Measurements from ENCODE around the gene CUX1. TPM values are rescaled to one million over a fixed set of nuclear protein-coding genes. Genes with fewer than 3 reads are reported as not detected.

The CUX1 gene
- total RNA-seq, 1 experiment from 2014 or later = 92.4 TPM

DNA sequence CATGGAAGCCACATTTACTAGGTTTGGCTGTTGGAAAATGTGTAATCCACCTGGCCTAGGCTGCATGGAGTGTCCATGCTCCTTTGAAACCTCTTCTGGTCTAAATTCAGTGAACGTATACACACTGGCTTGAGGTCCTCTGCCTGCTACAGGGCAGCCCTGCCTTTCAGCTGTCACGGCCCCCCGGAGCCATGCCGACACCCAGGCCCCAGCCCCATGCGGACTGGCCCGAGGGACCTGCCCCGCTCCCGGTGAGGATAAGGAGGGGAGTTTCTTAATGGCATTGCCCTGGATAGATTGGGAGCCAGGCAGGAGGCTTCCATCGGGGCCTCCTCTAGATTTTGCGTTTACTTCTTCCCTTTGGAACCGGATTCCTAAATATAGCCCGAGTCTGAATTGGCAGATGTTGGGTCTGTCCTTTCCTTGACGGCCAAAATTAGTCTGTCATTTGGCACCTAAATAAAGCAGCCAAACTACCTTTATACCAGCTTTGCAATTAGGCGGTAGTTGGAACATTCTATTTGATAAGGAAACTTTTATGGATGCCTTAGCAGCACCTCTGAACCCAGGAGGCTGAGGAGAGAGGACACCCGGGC is 397.1 kb downstream of the CUX1 start:
- Histone ChIP-seq H3K9me3 (ENCODE audit: low read length) (no peaks in the 10 kb centered on the region), H3K4me3 (ENCODE audit: low read length) (peak overlapping the region; percentile 55), H3K9ac (ENCODE audit: low read length) (peak overlapping the region; percentile 68), H3K27ac (ENCODE audit: low read length) (peak overlapping the region; percentile 97), H3K4me2 (ENCODE audit: low read depth, low read length, poor library complexity, severe bottlenecking) (peak overlapping the region; percentile 79), H3K9me2 (replicated peaks; ENCODE audit: insufficient read depth, low read length) (no peaks in the 10 kb centered on the region), H3K27me3 (ENCODE audit: low read length) (no peaks in the 10 kb centered on the region), H3K4me1 (ENCODE audit: low read length) (peaks cover 52% of the 10 kb centered on the region), H3K79me2 (ENCODE audit: low read length) (peaks cover 27% of the 10 kb centered on the region), H4K20me1 (ENCODE audit: insufficient read depth, low read depth, low read length) (no peaks in the 10 kb centered on the region), H3K36me3 (ENCODE audit: insufficient read depth, low read length) (peaks cover 11% of the 10 kb centered on the region; the same call in 1 of the 2 replicates), H2AFZ (ENCODE audit: low read length) (no peak overlapping the region)
- peak; percentile 55 for DNase-seq

DNA sequence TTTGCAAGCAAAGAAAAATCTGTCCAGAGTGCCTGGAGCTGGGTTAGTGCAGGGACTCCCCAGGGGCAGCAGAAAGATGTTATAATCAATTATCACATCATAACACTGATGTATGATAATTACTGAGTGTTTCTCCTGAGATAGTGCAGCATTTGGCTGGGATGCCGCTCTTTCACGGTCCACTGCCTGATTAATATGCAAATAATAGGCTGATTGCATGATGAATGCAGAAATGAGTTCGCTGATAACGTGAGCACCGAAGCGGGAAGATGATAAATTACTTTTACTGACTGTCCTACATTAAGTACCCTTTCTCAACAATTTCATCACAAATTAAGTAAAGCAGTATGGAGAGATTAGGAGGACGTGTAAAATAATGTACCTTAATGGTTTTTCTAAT is 397.8 kb downstream of the CUX1 start:
- H4K20me1 ChIP-seq (ENCODE audit: insufficient read depth, low read depth, low read length) = no peaks in the 10 kb centered on the region
- peak overlapping the region; percentile 55; the same call in 1 of the 2 replicates for H3K4me3 ChIP-seq (ENCODE audit: low read length)
- peak; percentile 94 for DNase-seq
- H3K36me3 ChIP-seq (ENCODE audit: insufficient read depth, low read length) = peaks cover 10% of the 10 kb centered on the region; the same call in 1 of the 2 replicates
- H3K27ac ChIP-seq (ENCODE audit: low read length) = peak overlapping the region; percentile 97
- H3K27me3 ChIP-seq (ENCODE audit: low read length) = no peaks in the 10 kb centered on the region
- H3K9me2 ChIP-seq (replicated peaks; ENCODE audit: insufficient read depth, low read length) = no peaks in the 10 kb centered on the region
- no peak overlapping the region for H2AFZ ChIP-seq (ENCODE audit: low read length)
- peak overlapping the region; percentile 68 for H3K9ac ChIP-seq (ENCODE audit: low read length)
- peaks cover 30% of the 10 kb centered on the region for H3K79me2 ChIP-seq (ENCODE audit: low read length)
- no peaks in the 10 kb centered on the region for H3K9me3 ChIP-seq (ENCODE audit: low read length)
- H3K4me1 ChIP-seq (ENCODE audit: low read length) = peaks cover 59% of the 10 kb centered on the region
- H3K4me2 ChIP-seq (ENCODE audit: low read depth, low read length, poor library complexity, severe bottlenecking) = peak overlapping the region; percentile 79

DNA sequence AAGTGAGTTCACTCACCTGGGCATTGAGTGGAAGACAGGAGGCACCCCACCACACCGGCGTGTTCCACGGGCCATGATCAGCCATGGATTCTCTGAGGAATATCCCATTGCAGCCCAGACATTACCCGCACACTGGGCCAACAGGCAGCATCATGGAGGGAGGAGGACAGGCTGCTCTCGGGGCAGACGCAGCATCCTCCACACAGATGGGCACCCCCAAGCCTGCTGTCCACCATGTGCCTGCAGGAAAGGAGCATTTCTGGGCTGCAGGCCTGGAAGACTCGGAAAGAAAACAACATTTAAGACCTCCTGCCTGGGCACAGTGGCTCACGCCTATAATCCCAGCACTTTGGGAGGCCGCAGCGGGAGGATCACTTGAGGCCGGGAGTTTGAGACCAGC is 398.3 kb downstream of the CUX1 start:
- Histone ChIP-seq H3K9ac (ENCODE audit: low read length) (peak overlapping the region; percentile 62), H3K79me2 (ENCODE audit: low read length) (peaks cover 30% of the 10 kb centered on the region), H3K4me1 (ENCODE audit: low read length) (peaks cover 64% of the 10 kb centered on the region), H3K4me3 (ENCODE audit: low read length) (peak overlapping the region; percentile 39; the same call in 1 of the 2 replicates), H3K9me3 (ENCODE audit: low read length) (no peaks in the 10 kb centered on the region), H4K20me1 (ENCODE audit: insufficient read depth, low read depth, low read length) (no peaks in the 10 kb centered on the region), H3K27ac (ENCODE audit: low read length) (peak overlapping the region; percentile 97), H3K9me2 (replicated peaks; ENCODE audit: insufficient read depth, low read length) (no peaks in the 10 kb centered on the region), H3K36me3 (ENCODE audit: insufficient read depth, low read length) (peaks cover 6% of the 10 kb centered on the region; the same call in 1 of the 2 replicates), H2AFZ (ENCODE audit: low read length) (no peak overlapping the region), H3K27me3 (ENCODE audit: low read length) (no peaks in the 10 kb centered on the region), H3K4me2 (ENCODE audit: low read depth, low read length, poor library complexity, severe bottlenecking) (peak overlapping the region; percentile 79)
- DNase-seq = no peak

DNA sequence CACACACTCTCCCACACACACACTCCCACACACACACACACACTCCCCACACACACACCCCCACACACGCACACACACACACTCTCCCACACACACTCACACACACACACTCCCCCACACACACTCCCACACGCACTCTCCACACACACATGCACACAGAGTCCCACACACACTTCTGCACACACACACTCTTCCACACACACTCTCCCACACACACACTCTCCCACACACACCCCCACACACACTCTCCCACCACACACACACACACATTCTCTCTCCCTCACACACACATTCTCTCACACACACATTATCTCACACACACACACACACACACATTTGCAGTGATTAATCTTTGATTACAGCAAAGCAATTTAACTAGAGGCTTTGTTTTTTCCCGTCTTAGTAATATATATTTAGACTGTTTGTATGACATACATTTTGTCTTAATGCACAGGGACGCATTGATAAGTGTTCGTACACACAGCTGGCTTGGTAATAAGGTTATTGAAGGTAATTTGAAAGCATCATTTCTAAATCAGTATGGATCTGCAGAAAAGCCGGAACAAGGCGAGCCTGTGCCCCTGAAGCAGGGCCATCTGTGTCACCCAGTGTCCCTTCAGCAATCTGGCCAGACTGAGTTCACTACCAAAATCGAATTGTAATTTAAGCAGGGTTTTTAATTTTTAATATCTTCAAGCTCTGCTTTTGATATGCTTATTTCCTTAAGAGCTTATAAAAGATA is 399.3 kb downstream of the CUX1 start:
- DNase-seq = no peak
- H4K20me1 ChIP-seq (ENCODE audit: insufficient read depth, low read depth, low read length) = no peaks in the 10 kb centered on the region

DNA sequence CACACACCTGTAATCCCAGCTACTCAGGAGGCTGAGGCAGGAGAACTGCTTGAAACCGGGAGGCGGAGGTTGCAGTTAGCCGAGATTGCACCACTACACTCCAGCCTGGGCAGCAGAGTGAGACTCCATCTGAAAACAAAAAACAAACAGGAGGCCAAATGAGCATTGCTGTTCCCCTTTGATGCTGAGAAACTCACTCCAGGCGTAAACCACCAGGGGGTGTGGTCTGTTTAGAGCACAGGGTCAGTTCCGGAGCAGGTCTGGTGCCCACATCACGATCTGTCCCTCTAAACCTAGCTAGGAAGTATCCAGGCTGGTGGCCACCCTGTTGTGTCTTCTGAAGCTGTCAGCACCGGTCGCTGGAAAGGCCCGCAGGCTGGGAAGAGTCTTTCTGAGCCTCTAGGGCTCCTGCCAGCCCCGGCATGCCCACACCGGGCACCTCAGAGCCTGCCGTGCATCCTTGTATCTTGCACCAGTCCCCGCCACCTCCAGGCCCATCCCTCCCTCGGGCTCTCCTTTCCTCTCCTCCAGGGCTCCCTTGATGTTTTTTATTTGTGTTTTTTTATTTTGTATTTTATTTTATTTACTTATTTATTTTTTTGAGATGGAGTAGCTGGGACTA is 402.9 kb downstream of the CUX1 start:
- no peaks in the 10 kb centered on the region for H3K9me2 ChIP-seq (replicated peaks; ENCODE audit: insufficient read depth, low read length)

More for the DNA sequence above, 399.3 kb downstream of the CUX1 start:
- H3K4me3 ChIP-seq (ENCODE audit: low read length) = no peak overlapping the region
- H3K36me3 ChIP-seq (ENCODE audit: insufficient read depth, low read length) = peaks cover 4% of the 10 kb centered on the region; the same call in 1 of the 2 replicates
- no peak overlapping the region for H3K4me2 ChIP-seq (ENCODE audit: low read depth, low read length, poor library complexity, severe bottlenecking)
- H3K79me2 ChIP-seq (ENCODE audit: low read length) = peaks cover 35% of the 10 kb centered on the region
- peaks cover 73% of the 10 kb centered on the region for H3K4me1 ChIP-seq (ENCODE audit: low read length)
- peak overlapping the region; percentile 97 for H3K27ac ChIP-seq (ENCODE audit: low read length)
- no peaks in the 10 kb centered on the region for H3K27me3 ChIP-seq (ENCODE audit: low read length)
- H3K9ac ChIP-seq (ENCODE audit: low read length) = no peak overlapping the region
- no peaks in the 10 kb centered on the region for H3K9me3 ChIP-seq (ENCODE audit: low read length)
- H2AFZ ChIP-seq (ENCODE audit: low read length) = no peak overlapping the region
- H3K9me2 ChIP-seq (replicated peaks; ENCODE audit: insufficient read depth, low read length) = no peaks in the 10 kb centered on the region

DNA sequence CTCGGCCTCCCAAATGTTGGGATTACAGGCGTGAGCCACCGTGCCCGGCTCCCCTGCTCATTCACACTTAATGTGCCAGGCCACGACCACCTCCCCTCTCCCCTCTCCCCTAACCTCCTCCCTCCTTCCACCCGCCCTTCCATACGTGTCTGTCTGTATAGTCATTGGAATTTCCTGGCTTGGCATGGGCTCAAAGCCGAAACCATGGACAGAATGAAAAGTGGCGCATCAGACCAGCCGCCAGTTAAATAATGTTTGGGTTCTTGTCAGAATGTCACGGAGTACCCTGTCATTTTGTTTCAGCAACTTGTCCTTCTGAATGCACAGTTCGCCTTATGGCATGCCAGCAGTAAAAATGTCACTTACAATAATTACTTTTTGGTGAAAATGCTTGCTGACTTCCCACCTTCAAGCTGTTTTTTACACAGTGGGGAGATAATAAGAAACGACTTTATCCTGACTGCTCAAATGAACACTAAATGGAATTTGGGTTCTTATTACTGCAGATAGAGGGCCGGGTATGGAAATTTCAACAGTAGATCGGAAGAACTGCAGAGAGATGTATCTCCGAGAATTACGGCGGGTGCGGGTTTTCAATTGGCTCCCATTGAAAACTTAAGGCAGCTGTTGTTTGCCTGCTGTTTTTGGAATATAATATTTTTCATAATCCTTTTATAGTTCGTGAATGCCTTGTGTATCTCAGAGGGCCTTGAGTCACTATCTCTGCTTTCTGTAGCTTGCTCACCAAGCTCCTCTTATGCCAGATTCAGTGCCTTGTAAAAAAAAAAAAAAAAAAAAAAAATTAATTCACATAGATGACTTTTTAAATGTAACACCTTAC is 403.8 kb downstream of the CUX1 start:
- Histone ChIP-seq H3K4me3 (ENCODE audit: low read length) (peak overlapping the region; percentile 16; the same call in 1 of the 2 replicates), H3K9ac (ENCODE audit: low read length) (peak overlapping the region; percentile 52), H4K20me1 (ENCODE audit: insufficient read depth, low read depth, low read length) (no peaks in the 10 kb centered on the region), H2AFZ (ENCODE audit: low read length) (no peak overlapping the region), H3K79me2 (ENCODE audit: low read length) (peaks cover 35% of the 10 kb centered on the region), H3K4me1 (ENCODE audit: low read length) (peaks cover 58% of the 10 kb centered on the region), H3K9me2 (replicated peaks; ENCODE audit: insufficient read depth, low read length) (no peaks in the 10 kb centered on the region), H3K4me2 (ENCODE audit: low read depth, low read length, poor library complexity, severe bottlenecking) (peak overlapping the region; percentile 55), H3K9me3 (ENCODE audit: low read length) (no peaks in the 10 kb centered on the region), H3K36me3 (ENCODE audit: insufficient read depth, low read length) (peaks cover 4% of the 10 kb centered on the region; the same call in 1 of the 2 replicates), H3K27ac (ENCODE audit: low read length) (peak overlapping the region; percentile 91), H3K27me3 (ENCODE audit: low read length) (no peaks in the 10 kb centered on the region)
- peak; percentile 78 for DNase-seq

More for the DNA sequence above, 402.9 kb downstream of the CUX1 start:
- Histone ChIP-seq H3K79me2 (ENCODE audit: low read length) (peaks cover 37% of the 10 kb centered on the region), H2AFZ (ENCODE audit: low read length) (no peak overlapping the region), H3K4me2 (ENCODE audit: low read depth, low read length, poor library complexity, severe bottlenecking) (no peak overlapping the region), H3K4me1 (ENCODE audit: low read length) (peaks cover 67% of the 10 kb centered on the region), H4K20me1 (ENCODE audit: insufficient read depth, low read depth, low read length) (no peaks in the 10 kb centered on the region), H3K9ac (ENCODE audit: low read length) (no peak overlapping the region; the same call in 1 of the 2 replicates), H3K27ac (ENCODE audit: low read length) (peak overlapping the region; percentile 91), H3K27me3 (ENCODE audit: low read length) (no peaks in the 10 kb centered on the region), H3K9me3 (ENCODE audit: low read length) (no peaks in the 10 kb centered on the region), H3K36me3 (ENCODE audit: insufficient read depth, low read length) (peaks cover 4% of the 10 kb centered on the region; the same call in 1 of the 2 replicates), H3K4me3 (ENCODE audit: low read length) (no peak overlapping the region)
- no peak for DNase-seq

DNA sequence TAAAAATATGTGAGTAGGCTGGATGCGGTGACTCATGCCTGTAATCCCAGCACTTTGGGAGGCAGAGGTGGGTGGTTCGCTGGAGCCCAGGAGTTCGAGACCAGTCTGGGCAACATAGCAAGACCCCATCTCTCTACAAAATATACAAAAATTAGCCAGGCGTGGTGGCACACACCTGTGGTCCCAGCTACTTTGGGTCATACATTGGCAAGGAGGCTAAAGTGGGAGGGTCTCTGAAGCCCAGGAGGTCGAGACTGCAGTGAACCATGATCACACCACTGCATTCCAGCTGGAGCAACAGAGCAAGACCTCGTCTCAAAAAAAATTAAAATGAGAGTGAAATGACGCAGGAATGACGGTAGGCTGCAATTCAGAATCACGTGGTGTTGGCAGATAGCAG is 404.5 kb downstream of the CUX1 start:
- Histone ChIP-seq H3K9ac (ENCODE audit: low read length) (no peak overlapping the region), H3K4me3 (ENCODE audit: low read length) (no peak overlapping the region), H3K79me2 (ENCODE audit: low read length) (peaks cover 31% of the 10 kb centered on the region), H4K20me1 (ENCODE audit: insufficient read depth, low read depth, low read length) (no peaks in the 10 kb centered on the region), H3K36me3 (ENCODE audit: insufficient read depth, low read length) (peaks cover under 1% of the 10 kb centered on the region; the same call in 1 of the 2 replicates), H2AFZ (ENCODE audit: low read length) (no peak overlapping the region), H3K9me3 (ENCODE audit: low read length) (no peaks in the 10 kb centered on the region), H3K4me1 (ENCODE audit: low read length) (peaks cover 50% of the 10 kb centered on the region), H3K27me3 (ENCODE audit: low read length) (no peaks in the 10 kb centered on the region), H3K9me2 (replicated peaks; ENCODE audit: insufficient read depth, low read length) (no peaks in the 10 kb centered on the region), H3K27ac (ENCODE audit: low read length) (peak overlapping the region; percentile 91), H3K4me2 (ENCODE audit: low read depth, low read length, poor library complexity, severe bottlenecking) (peak overlapping the region; percentile 55)
- DNase-seq = peak; percentile 63

Data from Karpas-422 (cell line).